Measurements from ENCODE around the gene NOLC1. TPM values are rescaled to one million over a fixed set of nuclear protein-coding genes. Genes with fewer than 3 reads are reported as not detected.

NOLC1 gene
- total and polyA plus RNA-seq, 2 of the 13 experiments (the other 11 are each of a cell fraction or from before 2014, with no cell fraction given), result 50.6 to 81.0 TPM

- TF ChIP-seq ARHGAP35 (CRISPR knock-in tag; IDR thresholded peaks at IDR 0.05; ENCODE audit: borderline replicate concordance), result no peak
- no peak for TF ChIP-seq NCOA2 (CRISPR knock-in tag; IDR thresholded peaks at IDR 0.05)
- no peak for TF ChIP-seq DR1 (CRISPR knock-in tag; IDR thresholded peaks at IDR 0.05)
- no peak for TF ChIP-seq ZEB1 (IDR thresholded peaks at IDR 0.05; ENCODE audit: insufficient replicate concordance, low read depth)
- no peak for TF ChIP-seq KDM6A (CRISPR knock-in tag; IDR thresholded peaks at IDR 0.05; ENCODE audit: low read depth)
- TF ChIP-seq FLYWCH1 (CRISPR knock-in tag; IDR thresholded peaks at IDR 0.05), result no peak
- no peak for TF ChIP-seq FOXK2 (IDR thresholded peaks at IDR 0.05)
- no peak for TF ChIP-seq PHF8 (CRISPR knock-in tag; IDR thresholded peaks at IDR 0.05)
- no peak for TF ChIP-seq ZNF775 (CRISPR knock-in tag; IDR thresholded peaks at IDR 0.05; ENCODE audit: borderline replicate concordance)
- no peak for TF ChIP-seq ZBTB20 (CRISPR knock-in tag; IDR thresholded peaks at IDR 0.05; ENCODE audit: borderline replicate concordance, low read depth)
- no peak for TF ChIP-seq TSC22D2 (CRISPR knock-in tag; IDR thresholded peaks at IDR 0.05; ENCODE audit: borderline replicate concordance)
- TF ChIP-seq ZNF124 (CRISPR knock-in tag; IDR thresholded peaks at IDR 0.05), result no peak
- TF ChIP-seq ZNF607 (CRISPR knock-in tag; IDR thresholded peaks at IDR 0.05; ENCODE audit: borderline replicate concordance), result no peak
These were observed 50.2 kb downstream of the NOLC1 start (continued) for GRCh38 chr10:102202386-102202785.

- no peak overlapping the region for H3K9ac ChIP-seq (ENCODE audit: insufficient read depth, low read depth, low read length)
- no peaks in the 10 kb centered on the region; a peak in 1 of 5 replicates for H3K27me3 ChIP-seq (ENCODE audit: control insufficient read depth in 1 of 2, insufficient read depth in 2 of 2, low read length in 2 of 2)
- no peak overlapping the region for H3K4me3 ChIP-seq (replicated peaks in 1 of 3; ENCODE audit: insufficient read depth in 1 of 3, low read depth in 2 of 3, low read length in 3 of 3)
- intact Hi-C loops (cut with micrococcal nuclease; ENCODE audit: unreplicated experiment), result no loop called here
- in situ Hi-C loops (cut with HindIII; ENCODE audit: extremely low pct_ligation_motif_present, low pct_unique_long_range_greater_than_20kb), result no loop called here
- H3K4me2 ChIP-seq (ENCODE audit: low read depth, low read length), result no peak overlapping the region
- peaks cover 18% of the 10 kb centered on the region for H3K4me1 ChIP-seq (ENCODE audit: insufficient read depth, low read length)
- CTCF ChIA-PET (ENCODE audit: low intra/inter-chr PET ratio, low total read pairs), result no interaction called here
- H3K9me3 ChIP-seq (ENCODE audit: low read length), result no peaks in the 10 kb centered on the region
- H3K27ac ChIP-seq (ENCODE audit: extremely low read length, insufficient read depth, low read length), result no peak overlapping the region
- 42% methylated on average over 5 of the region's 5 CpGs for WGBS (ENCODE audit: low lambda C conversion rate)
- ATAC-seq, result no peak
- H3K36me3 ChIP-seq (replicated peaks in 1 of 2; ENCODE audit: control insufficient read depth in 1 of 2, insufficient read depth in 2 of 2, low read length in 2 of 2), result no peaks in the 10 kb centered on the region
- POLR2A ChIA-PET, result no interaction called here
- no peaks in the 10 kb centered on the region for H4K20me1 ChIP-seq (ENCODE audit: insufficient read depth, low read length)
- no peaks in the 10 kb centered on the region for H3K79me2 ChIP-seq (ENCODE audit: insufficient read depth, low read length)
- no peak for DNase-seq (ENCODE audit: low spot score)
- H2AFZ ChIP-seq (ENCODE audit: low read length), result no peak overlapping the region
- no peak for FAIRE-seq
- no TSS peak for BruUV-seq (replicated peaks)
- TF ChIP-seq ZFP36L1 (CRISPR knock-in tag; IDR thresholded peaks at IDR 0.05) (no peak), ZNF562 (CRISPR knock-in tag; IDR thresholded peaks at IDR 0.05; ENCODE audit: borderline replicate concordance) (no peak), SNAPC5 (CRISPR knock-in tag; IDR thresholded peaks at IDR 0.05; ENCODE audit: borderline replicate concordance) (no peak), SIX4 (CRISPR knock-in tag; IDR thresholded peaks at IDR 0.05) (no peak), ZNF629 (CRISPR knock-in tag; conservative IDR thresholded peaks at IDR 0.05) (no peak), ZNF597 (CRISPR knock-in tag; IDR thresholded peaks at IDR 0.05) (no peak), PAX8 (CRISPR knock-in tag; IDR thresholded peaks at IDR 0.05; ENCODE audit: borderline replicate concordance) (no peak), NR1H2 (CRISPR knock-in tag; IDR thresholded peaks at IDR 0.05; ENCODE audit: borderline replicate concordance, low read depth) (no peak), E2F1 (CRISPR knock-in tag; IDR thresholded peaks at IDR 0.05) (no peak)
These were observed 56.3 kb downstream of the NOLC1 start for GRCh38 chr10:102208311-102209035.

Data from HepG2 (cell line).